ENCODE results near the gene SCAMP3.
"Not testable (repeated sequence)": the region's sequence is repeated elsewhere in the genome, so short reads cannot be mapped to it uniquely, and the experiment has no call there.

Gene SCAMP3

GRCh38 chr1:155226910-155227260 lies 35.3 kb downstream of the SCAMP3 start:
- DNase-seq = no peak

GRCh38 chr1:155226188-155226909 lies 35.8 kb downstream of the SCAMP3 start:
- DNase-seq = peak; percentile 47

DNA sequence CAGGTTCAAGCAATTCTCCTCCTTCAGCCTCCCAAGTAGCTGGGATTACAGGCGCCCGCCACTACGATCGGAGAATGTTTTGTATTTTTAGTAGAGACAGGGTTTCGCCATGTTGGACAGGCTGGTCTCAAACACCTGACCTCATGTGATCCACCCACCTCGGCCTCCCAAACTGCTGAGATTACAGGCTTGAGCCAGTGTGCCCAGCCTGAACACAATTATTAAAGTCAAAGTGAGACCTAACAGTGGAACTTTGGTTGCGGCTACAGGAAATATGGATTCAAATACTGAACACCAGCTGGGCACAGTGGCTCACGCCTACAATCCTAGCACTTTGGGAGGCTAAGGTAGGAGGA lies 36.8 kb downstream of the SCAMP3 start:
- not testable (repeated sequence) for DNase-seq

DNA sequence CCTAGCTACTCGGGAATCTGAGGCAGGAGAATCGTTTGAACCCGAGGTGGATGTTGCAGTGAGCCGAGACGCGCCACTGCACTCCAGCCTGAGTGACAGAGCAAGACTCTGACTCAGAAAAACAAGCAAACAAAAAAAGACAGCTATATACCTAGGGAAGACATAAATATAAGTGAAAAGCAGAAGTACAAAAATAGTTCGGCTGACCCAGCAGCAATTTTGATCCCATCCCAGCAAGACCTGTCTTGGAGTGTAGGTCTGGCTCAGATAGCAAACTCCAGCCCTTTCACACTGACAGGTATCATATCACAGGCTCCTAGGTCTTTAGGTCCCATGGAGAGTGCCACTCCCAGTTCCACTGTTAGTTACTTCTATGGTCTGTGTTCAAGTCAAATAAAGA lies 39.1 kb downstream of the SCAMP3 start:
- DNase-seq = no peak

DNA sequence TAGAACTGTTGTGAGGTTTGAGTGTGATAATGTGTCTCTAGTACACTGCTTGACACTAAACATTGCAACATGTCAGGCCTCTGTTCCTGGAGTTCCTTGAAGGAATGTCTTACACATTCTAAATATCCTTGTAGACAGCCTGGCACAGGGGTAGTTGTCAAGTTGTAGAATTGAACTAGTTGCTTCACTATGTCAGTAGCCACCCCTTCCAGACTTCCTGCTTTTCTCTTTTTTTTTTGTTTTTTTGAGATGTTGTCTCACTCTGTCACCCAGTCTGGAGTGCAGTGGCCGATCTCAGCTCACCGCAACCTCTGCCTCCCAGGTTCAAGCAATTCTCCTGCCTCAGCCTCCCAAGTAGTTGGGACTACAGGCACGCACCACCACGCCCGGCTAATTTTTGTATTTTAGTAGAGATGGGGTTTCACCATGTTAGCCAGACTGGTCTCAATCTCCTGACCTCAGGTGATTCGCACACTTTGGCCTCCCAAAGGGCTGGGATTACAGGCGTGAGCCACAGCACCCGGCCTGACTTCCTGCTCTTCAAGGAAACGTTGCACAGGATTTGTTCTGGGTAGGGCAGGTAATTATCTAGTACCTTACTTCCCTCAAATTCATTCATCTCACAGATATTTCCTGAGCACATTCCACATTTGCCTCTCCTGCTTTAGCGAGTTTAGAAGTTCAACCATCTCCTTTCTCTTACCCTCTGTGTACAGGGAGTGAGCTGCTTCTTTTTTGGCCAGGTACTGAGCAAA lies 41.8 kb downstream of the SCAMP3 start:
- not testable (repeated sequence) for DNase-seq

DNA sequence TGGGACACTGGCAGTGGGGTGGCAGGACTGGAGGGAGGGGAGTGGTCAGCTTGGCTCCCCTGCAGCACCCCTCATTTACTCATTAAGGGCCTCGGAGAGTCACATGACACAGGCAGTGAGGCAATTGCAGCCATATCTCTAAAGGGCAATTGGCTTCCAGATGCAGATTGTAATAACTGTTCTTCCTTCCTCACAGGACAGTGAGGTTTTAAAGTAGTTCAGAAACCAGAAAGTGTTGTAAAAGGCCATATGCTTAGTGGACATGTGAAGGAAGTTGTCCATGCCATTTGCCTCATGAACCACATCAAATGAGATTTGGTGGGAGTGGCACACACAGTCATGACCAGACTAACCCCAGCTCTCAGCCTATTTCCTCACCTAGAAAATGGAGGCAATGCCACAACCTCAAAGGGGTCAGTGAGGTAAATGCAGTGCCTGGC lies 42.5 kb downstream of the SCAMP3 start:
- no peak for DNase-seq

- DNase-seq = no peak
Observed at GRCh38 chr1:155218854-155219591, 43.1 kb downstream of the SCAMP3 start.

- not testable (repeated sequence) for DNase-seq
Observed at GRCh38 chr1:155214702-155215101, 47.5 kb downstream of the SCAMP3 start.

DNA sequence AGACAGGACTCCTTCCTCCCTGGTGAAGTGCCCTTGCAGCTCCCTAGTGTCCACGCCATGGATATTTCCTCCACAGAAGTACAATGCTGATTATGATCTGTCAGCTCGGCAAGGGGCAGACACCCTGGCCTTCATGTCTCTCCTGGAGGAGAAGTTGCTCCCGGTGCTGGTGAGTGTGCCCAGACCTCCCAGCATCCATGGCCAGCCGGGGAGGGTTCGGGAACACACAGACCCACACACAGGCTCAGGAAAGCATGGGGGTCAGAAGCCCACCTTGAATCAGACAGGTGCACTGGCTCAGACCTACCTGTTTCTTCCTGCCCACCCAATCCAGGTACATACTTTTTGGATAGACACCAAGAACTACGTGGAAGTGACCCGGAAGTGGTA lies 50.1 kb downstream of the SCAMP3 start:
- not testable (repeated sequence) for DNase-seq

DNA sequence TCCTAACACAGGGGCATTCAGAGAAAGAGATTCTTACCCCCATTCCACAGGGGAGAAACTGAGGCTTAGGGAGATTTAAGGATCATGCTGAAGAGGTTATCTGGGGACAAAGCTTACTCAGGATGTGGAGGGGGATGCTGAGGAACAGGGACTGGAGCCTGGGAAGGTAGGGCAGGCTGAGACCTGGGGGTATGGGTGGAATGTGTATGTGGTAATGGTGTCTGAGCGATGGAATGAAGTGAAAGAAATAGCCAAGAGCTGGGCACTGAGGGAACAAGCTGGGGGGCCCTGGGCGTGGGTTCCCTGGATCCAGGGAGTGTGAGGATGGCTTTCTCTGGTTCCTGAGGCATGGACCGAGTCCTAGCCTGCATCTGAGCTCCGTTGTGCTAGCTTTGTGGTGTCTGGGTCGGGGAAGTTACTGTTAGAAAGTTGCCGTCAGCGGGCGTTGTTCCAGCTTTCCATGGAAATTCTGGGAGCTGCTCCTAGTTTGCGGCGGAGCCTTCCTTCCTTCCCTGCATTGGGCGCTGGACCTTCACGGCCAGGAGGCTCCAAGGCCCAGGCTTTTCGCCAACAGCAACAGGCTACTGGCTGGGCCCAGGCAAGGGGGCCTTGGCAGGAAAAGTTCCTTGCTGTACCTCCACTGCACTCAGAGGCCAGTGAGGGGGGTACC lies 50.6 kb downstream of the SCAMP3 start:
- not testable (repeated sequence) for DNase-seq

- no peak for DNase-seq
Observed at GRCh38 chr1:155210314-155211104, 51.7 kb downstream of the SCAMP3 start.

GRCh38 chr1:155209312-155209721 lies 52.8 kb downstream of the SCAMP3 start:
- no peak for DNase-seq

- DNase-seq = peak; percentile 27
Observed at GRCh38 chr1:155208541-155209311, 53.4 kb downstream of the SCAMP3 start, which contains the start of gene MTX1. MTX1 (plus strand) TSS chr1:155208695; CDS start chr1:155208805, 110 bp downstream.

DNA sequence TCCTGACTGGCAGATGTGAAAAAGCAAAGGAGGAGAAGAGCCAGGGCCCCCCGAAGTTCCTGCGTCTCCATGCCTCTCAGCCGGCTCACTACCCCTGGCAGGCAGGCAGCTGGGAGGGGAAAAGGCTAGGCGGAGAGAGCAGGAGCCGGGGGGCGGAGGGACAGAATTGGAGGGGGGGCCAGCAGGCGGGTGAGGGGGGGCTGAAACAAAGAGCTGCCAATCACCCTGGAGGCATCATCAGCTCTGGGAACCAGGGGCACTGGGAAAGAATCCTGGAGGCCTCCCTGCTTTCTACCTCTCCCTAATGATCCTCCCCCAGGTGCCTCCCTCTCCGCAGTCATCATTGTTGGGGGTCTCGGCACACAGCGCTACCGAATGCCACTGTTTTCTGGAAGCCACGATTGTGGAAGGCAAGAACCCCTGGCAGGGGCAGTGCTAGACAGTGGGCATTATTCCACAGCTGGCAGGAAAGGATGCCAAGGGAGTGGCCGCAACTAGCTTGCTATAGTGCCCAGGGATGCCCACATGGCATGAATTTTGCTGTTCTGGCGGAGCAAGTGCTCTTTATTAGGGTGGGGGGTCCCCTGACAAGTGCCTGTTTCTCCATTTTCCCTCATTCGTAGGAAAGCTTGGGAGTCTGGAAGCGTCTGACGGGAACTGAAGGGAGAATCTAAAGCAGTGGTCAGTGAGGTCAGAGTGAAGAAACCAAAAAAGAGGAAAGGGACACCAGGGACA lies 54.2 kb downstream of the SCAMP3 start, which contains the start of gene THBS3:
Gene THBS3, minus strand, starts transcription at position 92 of the 735 bp plus-strand sequence. Its CDS starts 21 bp downstream, at position 71.
- no peak for DNase-seq

DNA sequence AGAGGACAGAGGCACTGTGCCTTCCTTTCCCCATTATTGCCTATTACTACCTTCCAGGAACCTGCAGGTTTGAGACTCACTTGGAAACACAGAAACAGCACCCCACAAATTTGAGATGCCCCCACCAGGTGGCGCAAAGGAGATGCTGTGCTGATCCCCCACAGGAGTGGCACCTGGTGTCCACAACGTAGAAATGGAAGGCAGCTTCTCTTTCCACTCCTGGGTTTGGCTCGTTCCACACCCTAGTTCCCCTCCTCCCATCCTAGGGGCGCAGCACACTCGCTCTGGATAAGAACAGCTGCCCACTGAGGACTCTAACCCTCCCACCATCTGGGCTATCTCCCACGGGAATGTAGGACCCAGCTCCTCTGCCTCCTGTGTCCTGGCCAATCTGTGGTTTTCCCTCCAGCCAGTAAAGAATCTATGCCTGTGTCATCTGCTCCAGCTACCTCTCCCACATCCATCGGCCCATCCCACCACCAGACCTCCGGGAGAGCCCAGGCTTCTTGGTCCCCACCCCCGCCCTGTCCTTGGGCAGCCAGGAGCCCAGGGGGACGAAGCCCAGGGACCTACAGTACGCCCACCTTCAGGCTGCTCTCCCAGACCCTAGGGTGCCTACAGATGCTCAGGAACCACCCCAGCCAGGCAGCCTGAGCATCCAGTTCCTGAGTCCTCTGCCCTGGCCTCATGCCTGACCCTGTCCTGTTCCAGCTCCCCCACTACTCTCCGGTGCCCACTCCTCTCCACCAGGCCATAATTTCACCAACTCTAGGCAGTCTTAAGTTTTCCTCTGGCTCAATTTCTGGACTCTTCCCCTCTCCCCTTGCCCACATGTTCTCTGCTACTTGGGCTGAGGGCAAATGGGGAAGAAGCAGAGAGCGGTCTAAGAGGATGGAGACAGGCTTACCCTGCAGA lies 55.0 kb downstream of the SCAMP3 start:
- peak; percentile 63 for DNase-seq

Data from NCI-H2081 treated with DMSO at 0.1 percent for 48 hours (cell line).